Medulla oblongata (tissue), 1 donor: ENCODE measurements around the gene EYS.

Experiments
- DNase-seq: peaks from one replicate; pipeline ENCODE4 v3.0.0-alpha.2; 2015; ENCODE audit errors: extremely low spot score

EYS gene

GRCh38 chr6:65221153-65221552 is 485.9 kb downstream of the EYS start:
- no peak for DNase-seq

GRCh38 chr6:65202738-65203137 is 504.3 kb downstream of the EYS start:
- no peak for DNase-seq

GRCh38 chr6:65199683-65200082 is 507.3 kb downstream of the EYS start:
- DNase-seq: no peak

- DNase-seq: no peak
These were observed 507.9 kb downstream of the EYS start for GRCh38 chr6:65199121-65199520.

- DNase-seq: no peak
These were observed 515.6 kb downstream of the EYS start for GRCh38 chr6:65191471-65191870.

- DNase-seq: no peak
These were observed 517.7 kb downstream of the EYS start for GRCh38 chr6:65189236-65189881.

- DNase-seq: no peak
These were observed 520.2 kb downstream of the EYS start for GRCh38 chr6:65186826-65187225.

GRCh38 chr6:65182681-65183080 is 524.3 kb downstream of the EYS start:
- no peak for DNase-seq

- DNase-seq: no peak
These were observed 536.8 kb downstream of the EYS start for GRCh38 chr6:65170273-65170672.

GRCh38 chr6:65161661-65162060 is 545.4 kb downstream of the EYS start:
- DNase-seq: no peak

- DNase-seq: no peak
These were observed 550.0 kb downstream of the EYS start for GRCh38 chr6:65157025-65157424.

GRCh38 chr6:65155083-65155482 is 551.9 kb downstream of the EYS start:
- DNase-seq: no peak

- no peak for DNase-seq
These were observed 557.2 kb downstream of the EYS start for GRCh38 chr6:65149841-65150240.

GRCh38 chr6:65148839-65149238 is 558.2 kb downstream of the EYS start:
- DNase-seq: no peak

GRCh38 chr6:65135567-65135966 is 571.5 kb downstream of the EYS start:
- DNase-seq: no peak

- no peak for DNase-seq
These were observed 580.4 kb downstream of the EYS start for GRCh38 chr6:65126667-65127066.

GRCh38 chr6:65123521-65123920 is 583.5 kb downstream of the EYS start:
- no peak for DNase-seq

- no peak for DNase-seq
These were observed 589.1 kb downstream of the EYS start for GRCh38 chr6:65117817-65118409.

- no peak for DNase-seq
These were observed 590.7 kb downstream of the EYS start for GRCh38 chr6:65116326-65116725.

- DNase-seq: no peak
These were observed 593.4 kb downstream of the EYS start for GRCh38 chr6:65113581-65113980.

- no peak for DNase-seq
These were observed 594.6 kb downstream of the EYS start for GRCh38 chr6:65112435-65112834.

- DNase-seq: no peak
These were observed 597.0 kb downstream of the EYS start for GRCh38 chr6:65110031-65110430.

- DNase-seq: no peak
These were observed 608.7 kb downstream of the EYS start for GRCh38 chr6:65098349-65098748.

GRCh38 chr6:65091561-65091960 is 615.5 kb downstream of the EYS start:
- DNase-seq: no peak
